Caco-2 (cell line): ENCODE results near the gene DOCK3. TPM values are rescaled to one million over a fixed set of nuclear protein-coding genes. Genes with fewer than 3 reads are reported as not detected.
"Not testable (repeated sequence)": the region's sequence is repeated elsewhere in the genome, so short reads cannot be mapped to it uniquely, and the experiment has no call there.

Experiments
- BruUV-seq: library from RNA; stranded (reverse); fragments of 400-500 nt; replicated peaks from 2 replicates; lab custom pipeline; 2021; lab: Mats Ljungman, UMichigan
- CTCF ChIA-PET: fragments of 300-600 bp; sonication (Branson Sonifier 250); formaldehyde crosslinking; loops from one replicate; lab custom pipeline; 2022; ENCODE audit warnings: antibody characterized with exemption; lab: Charles Lee
- POLR2A ChIA-PET: fragments of 300-600 bp; sonication (Branson Sonifier 250); formaldehyde crosslinking; loops from one replicate; lab custom pipeline; 2022; ENCODE audit warnings: antibody characterized with exemption; lab: Charles Lee
- DNase-seq, 2 experiments: peaks; one replicate each; pipeline versions ENCODE4 v3.0.0 to v3.0.0-alpha.2; 2020 to 2022
- H3K27me3 ChIP-seq: replicated peaks from 2 replicates; pipeline ENCODE4 v1.6.0; 2011; ENCODE audit warnings: low read length; ENCODE audit not compliant: control insufficient read depth, insufficient read depth
- H3K36me3 ChIP-seq: 2 replicates; pipeline ENCODE4 v1.5.1; 2011; ENCODE audit warnings: low read length; ENCODE audit not compliant: control insufficient read depth, insufficient read depth
- H3K4me1 ChIP-seq: fragments of 250-450 bp; sonication (Bioruptor Pico); 2 replicates; pipeline ENCODE4 v1.5.1; 2020; ENCODE audit warnings: mild to moderate bottlenecking
- H3K4me3 ChIP-seq: 2 replicates; pipeline ENCODE4 v1.5.1; 2011; ENCODE audit warnings: low read depth, mild to moderate bottlenecking, control low read depth, low read length
- H3K9me3 ChIP-seq: fragments of 250-450 bp; sonication (Bioruptor Pico); 2 replicates; pipeline ENCODE4 v1.5.1; 2020; ENCODE audit warnings: mild to moderate bottlenecking, moderate library complexity
- H3K27ac Mint-ChIP-seq: one replicate; pipeline ENCODE4 v1.8.0; 2022; ENCODE audit warnings: mixed read lengths; ENCODE audit not compliant: unreplicated experiment
- H3K27me3 Mint-ChIP-seq: one replicate; pipeline ENCODE4 v1.8.0; 2022; ENCODE audit warnings: mixed read lengths; ENCODE audit not compliant: insufficient read depth, unreplicated experiment
- H3K36me3 Mint-ChIP-seq: one replicate; pipeline ENCODE4 v1.8.0; 2022; ENCODE audit warnings: mild to moderate bottlenecking, mixed read lengths; ENCODE audit not compliant: insufficient read depth, unreplicated experiment
- H3K4me1 Mint-ChIP-seq: one replicate; pipeline ENCODE4 v1.8.0; 2022; ENCODE audit warnings: low read depth, mixed read lengths; ENCODE audit not compliant: unreplicated experiment
- H3K4me3 Mint-ChIP-seq: one replicate; pipeline ENCODE4 v1.8.0; 2022; ENCODE audit warnings: mild to moderate bottlenecking, moderate library complexity, mixed read lengths; ENCODE audit not compliant: unreplicated experiment
- H3K9me3 Mint-ChIP-seq: one replicate; pipeline ENCODE4 v1.8.0; 2022; ENCODE audit warnings: mixed read lengths; ENCODE audit not compliant: unreplicated experiment
- intact Hi-C: fragments of 100-400 bp; cut with micrococcal nuclease; formaldehyde crosslinking; loops from one replicate; pipeline ENCODE4 v1.10.0; 2022; ENCODE audit not compliant: unreplicated experiment
- total RNA-seq: library from RNA; stranded (reverse); gene quantifications from 2 replicates; pipeline ENCODE4 v1.2.3, GENCODE V29; 2022
- TF ChIP-seq, protein P1 (sequence below), 2 experiments: fragments of 200-600 bp in 1 of 2; IDR thresholded peaks; 1 replicate in 1 of 2; 2 replicates in 1 of 2; pipeline versions ENCODE4 v1.5.1 to v1.8.0; 2011 to 2022; ENCODE audit warnings: antibody characterized with exemption in 1 of 2, control low read depth in 1 of 2, inconsistent platforms in 1 of 2, low read depth in 1 of 2, low read length in 1 of 2, mild to moderate bottlenecking in 1 of 2, moderate library complexity in 1 of 2; ENCODE audit not compliant: insufficient read depth in 1 of 2, severe bottlenecking in 1 of 2, unreplicated experiment in 1 of 2

DOCK3 gene
- total RNA-seq, 1 experiment from 2014 or later = 0.05 TPM

DNA sequence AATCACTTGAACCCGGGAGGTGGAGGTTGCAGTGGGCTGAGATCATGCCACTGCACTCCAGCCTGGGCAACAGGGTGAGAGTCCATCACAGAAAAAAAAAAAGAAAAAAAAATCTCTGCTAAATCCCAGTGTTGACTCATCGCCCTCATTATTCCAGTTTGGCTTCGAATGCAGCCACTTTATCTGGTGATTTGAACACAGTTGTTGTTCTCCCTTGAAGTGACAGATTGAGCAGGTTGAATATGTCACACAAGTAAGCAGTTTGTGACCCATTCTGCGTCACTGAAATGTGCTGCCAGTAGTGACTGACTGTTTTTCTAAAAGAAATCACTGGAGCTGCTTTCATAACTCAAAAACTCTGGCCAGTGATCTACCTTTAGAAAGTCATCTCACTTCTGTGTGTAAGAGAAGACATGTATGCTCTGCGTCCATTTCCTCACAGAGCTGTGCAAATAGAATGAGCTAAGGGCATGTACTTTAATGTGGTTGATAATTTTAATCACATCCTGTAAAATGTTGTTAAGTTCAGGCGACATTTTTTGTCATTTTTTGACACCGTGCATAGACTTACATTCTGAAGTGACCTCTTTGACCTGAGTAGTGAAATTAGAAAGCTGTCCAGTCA lies 12.5 kb downstream of the DOCK3 start:
- no peaks in the 10 kb centered on the region for H3K27me3 ChIP-seq
- TF ChIP-seq, protein P1, sequence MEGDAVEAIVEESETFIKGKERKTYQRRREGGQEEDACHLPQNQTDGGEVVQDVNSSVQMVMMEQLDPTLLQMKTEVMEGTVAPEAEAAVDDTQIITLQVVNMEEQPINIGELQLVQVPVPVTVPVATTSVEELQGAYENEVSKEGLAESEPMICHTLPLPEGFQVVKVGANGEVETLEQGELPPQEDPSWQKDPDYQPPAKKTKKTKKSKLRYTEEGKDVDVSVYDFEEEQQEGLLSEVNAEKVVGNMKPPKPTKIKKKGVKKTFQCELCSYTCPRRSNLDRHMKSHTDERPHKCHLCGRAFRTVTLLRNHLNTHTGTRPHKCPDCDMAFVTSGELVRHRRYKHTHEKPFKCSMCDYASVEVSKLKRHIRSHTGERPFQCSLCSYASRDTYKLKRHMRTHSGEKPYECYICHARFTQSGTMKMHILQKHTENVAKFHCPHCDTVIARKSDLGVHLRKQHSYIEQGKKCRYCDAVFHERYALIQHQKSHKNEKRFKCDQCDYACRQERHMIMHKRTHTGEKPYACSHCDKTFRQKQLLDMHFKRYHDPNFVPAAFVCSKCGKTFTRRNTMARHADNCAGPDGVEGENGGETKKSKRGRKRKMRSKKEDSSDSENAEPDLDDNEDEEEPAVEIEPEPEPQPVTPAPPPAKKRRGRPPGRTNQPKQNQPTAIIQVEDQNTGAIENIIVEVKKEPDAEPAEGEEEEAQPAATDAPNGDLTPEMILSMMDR (IDR thresholded peaks at IDR 0.05; ENCODE audit: insufficient read depth in 1 of 2, low read depth in 1 of 2, low read length in 1 of 2, severe bottlenecking in 1 of 2, unreplicated experiment in 1 of 2) = no peak
- no peak for DNase-seq
- POLR2A ChIA-PET = no interaction called here
- H3K36me3 Mint-ChIP-seq = no peaks in the 10 kb centered on the region
- no peak overlapping the region for H3K27ac Mint-ChIP-seq
- no TSS peak for BruUV-seq
- H3K9me3 ChIP-seq = no peaks in the 10 kb centered on the region
- intact Hi-C loops = no loop called here
- no peaks in the 10 kb centered on the region for H3K9me3 Mint-ChIP-seq
- no peaks in the 10 kb centered on the region for H3K36me3 ChIP-seq
- no peak overlapping the region for H3K4me3 Mint-ChIP-seq
- peaks cover 5% of the 10 kb centered on the region for H3K27me3 Mint-ChIP-seq
- no peaks in the 10 kb centered on the region for H3K4me1 ChIP-seq
- CTCF ChIA-PET = no interaction called here
- no peak overlapping the region for H3K4me3 ChIP-seq
- H3K4me1 Mint-ChIP-seq = no peaks in the 10 kb centered on the region

DNA sequence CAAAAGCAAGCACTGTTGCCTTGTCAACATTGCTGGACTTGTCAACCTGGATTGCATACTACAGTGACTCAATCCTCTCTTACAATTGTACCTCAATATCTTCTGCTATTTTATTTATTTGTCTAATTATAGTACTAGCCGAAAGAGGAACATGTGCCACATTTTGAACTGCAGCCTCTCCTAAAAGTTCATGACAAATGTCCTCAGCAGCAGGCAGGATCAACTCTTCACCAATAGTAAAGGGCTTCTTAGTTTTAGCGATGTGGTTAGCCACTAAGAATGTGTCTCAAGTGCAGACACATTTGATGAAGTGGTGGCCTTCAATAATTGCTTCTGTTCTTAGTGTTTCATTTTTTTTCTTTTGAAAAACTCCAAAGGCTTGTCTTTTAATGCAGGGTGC lies 13.2 kb downstream of the DOCK3 start:
- Mint-ChIP-seq H3K36me3 (no peaks in the 10 kb centered on the region), H3K9me3 (no peaks in the 10 kb centered on the region), H3K27me3 (peaks cover 3% of the 10 kb centered on the region), H3K27ac (no peak overlapping the region), H3K4me1 (no peaks in the 10 kb centered on the region), H3K4me3 (no peak overlapping the region)
- Histone ChIP-seq H3K9me3 (no peaks in the 10 kb centered on the region), H3K4me1 (no peaks in the 10 kb centered on the region), H3K36me3 (no peaks in the 10 kb centered on the region), H3K27me3 (no peaks in the 10 kb centered on the region), H3K4me3 (no peak overlapping the region)
- ChIA-PET CTCF (no interaction called here), POLR2A (no interaction called here)
- BruUV-seq = no TSS peak
- TF ChIP-seq, protein P1 (IDR thresholded peaks at IDR 0.05; ENCODE audit: insufficient read depth in 1 of 2, low read depth in 1 of 2, low read length in 1 of 2, severe bottlenecking in 1 of 2, unreplicated experiment in 1 of 2) = no peak
- DNase-seq = no peak
- intact Hi-C loops = no loop called here

DNA sequence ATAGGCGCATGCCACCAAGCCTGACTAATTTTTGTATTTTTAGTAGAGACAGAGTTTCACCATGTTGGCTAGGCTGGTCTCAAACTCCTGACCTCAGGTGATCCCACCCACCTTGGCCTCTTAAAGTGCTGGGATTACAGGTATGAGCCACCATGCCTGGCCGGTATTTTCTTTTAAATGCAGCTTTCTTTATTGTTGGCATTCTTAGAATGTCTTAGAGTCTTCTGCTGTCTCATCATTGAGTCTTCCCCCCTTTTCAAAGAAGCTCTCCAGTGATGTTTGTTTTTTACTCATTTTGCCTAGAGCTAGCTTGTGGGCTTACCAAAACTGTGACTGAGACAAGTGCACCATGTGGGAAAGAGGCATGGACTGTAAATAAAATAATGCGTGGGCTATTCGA lies 13.9 kb downstream of the DOCK3 start:
- H3K4me1 Mint-ChIP-seq, H3K4me1 ChIP-seq, BruUV-seq, H3K27me3 Mint-ChIP-seq, H3K27ac Mint-ChIP-seq, H3K36me3 Mint-ChIP-seq, POLR2A ChIA-PET, H3K9me3 ChIP-seq, H3K27me3 ChIP-seq, DNase-seq, intact Hi-C loops, H3K36me3 ChIP-seq, H3K9me3 Mint-ChIP-seq, H3K4me3 Mint-ChIP-seq, H3K4me3 ChIP-seq: not testable (repeated sequence)
- CTCF ChIA-PET = interaction anchor here (0.5 kb wide), 1 partner anchor 19 kb away, joined by 3 read pairs; no protein-coding TSS in a partner anchor
